Activated T-cell treated with anti-CD3 and anti-CD28 coated beads, Interleukin-2, amount 50 U/mL, for 24 hours (primary cell): ENCODE data around the gene DNAJC1.
"Not testable (repeated sequence)": the region's sequence is repeated elsewhere in the genome, so short reads cannot be mapped to it uniquely, and the experiment has no call there.

Experiments
- DNase-seq: peaks from one replicate; pipeline ENCODE4 v3.0.0-alpha.2; 2020
- H3K27ac Mint-ChIP-seq: 2 replicates; pipeline ENCODE4 v1.8.0; 2020; ENCODE audit warnings: mild to moderate bottlenecking, mixed read lengths
- H3K27me3 Mint-ChIP-seq: 2 replicates; pipeline ENCODE4 v1.8.0; 2020; ENCODE audit warnings: mixed read lengths
- H3K36me3 Mint-ChIP-seq: 2 replicates; pipeline ENCODE4 v1.8.0; 2020; ENCODE audit warnings: low read depth, mixed read lengths
- H3K4me1 Mint-ChIP-seq: 2 replicates; pipeline ENCODE4 v1.8.0; 2020; ENCODE audit warnings: low read depth, mixed read lengths
- H3K4me3 Mint-ChIP-seq: 2 replicates; pipeline ENCODE4 v1.8.0; 2020; ENCODE audit warnings: mild to moderate bottlenecking, moderate library complexity, mixed read lengths
- H3K9me3 Mint-ChIP-seq: 2 replicates; pipeline ENCODE4 v1.8.0; 2020; ENCODE audit warnings: mixed read lengths

Gene DNAJC1

DNA sequence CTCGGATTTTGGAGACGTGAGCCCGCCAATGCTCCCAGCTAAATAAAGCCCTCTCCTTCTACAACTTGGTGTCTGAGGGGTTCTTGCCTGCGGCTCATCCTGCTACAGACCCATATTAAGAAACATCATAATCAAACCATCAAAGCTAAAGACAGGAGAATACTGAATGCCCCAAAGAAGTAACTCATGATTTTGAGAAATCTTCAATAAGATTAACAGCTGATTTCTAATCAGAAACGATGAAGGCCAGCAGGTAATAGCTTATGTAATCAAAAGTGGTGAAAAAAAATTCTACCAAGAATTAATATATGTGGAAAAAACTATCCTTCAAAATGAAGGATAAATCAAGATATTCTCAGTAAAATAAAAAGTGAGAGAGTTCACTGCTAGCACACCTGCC is 130.3 kb downstream of the DNAJC1 start:
- Mint-ChIP-seq H3K9me3 (peaks cover 24% of the 10 kb centered on the region), H3K36me3 (peaks cover 79% of the 10 kb centered on the region), H3K4me3 (no peak overlapping the region)

DNA sequence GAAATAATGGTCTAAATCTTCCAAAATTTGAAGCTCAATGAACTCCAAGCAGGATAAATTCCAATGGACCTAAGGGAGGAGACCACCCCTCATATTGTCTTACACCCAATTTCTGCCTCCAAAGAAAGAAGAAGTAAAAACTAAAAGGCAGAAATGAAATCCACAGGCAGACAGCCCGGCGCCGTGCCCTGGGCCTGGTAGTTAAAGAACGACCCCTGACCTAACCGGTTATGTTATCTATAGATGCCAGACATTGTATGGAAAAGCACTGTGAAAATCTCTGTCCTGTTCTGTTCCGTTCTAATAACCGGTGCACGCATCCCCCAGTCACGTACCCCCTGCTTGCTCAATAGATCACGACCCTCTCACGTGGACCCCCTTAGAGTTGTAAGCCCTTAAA is 130.8 kb downstream of the DNAJC1 start:
- Mint-ChIP-seq H3K9me3 (peaks cover 24% of the 10 kb centered on the region), H3K36me3 (peaks cover 77% of the 10 kb centered on the region)
- not testable (repeated sequence) for H3K27ac Mint-ChIP-seq, H3K27me3 Mint-ChIP-seq, H3K4me3 Mint-ChIP-seq, H3K4me1 Mint-ChIP-seq, DNase-seq

More for the DNA sequence above, 130.3 kb downstream of the DNAJC1 start:
- Mint-ChIP-seq H3K27me3 (no peaks in the 10 kb centered on the region), H3K4me1 (no peaks in the 10 kb centered on the region), H3K27ac (no peak overlapping the region)
- DNase-seq: no peak

DNA sequence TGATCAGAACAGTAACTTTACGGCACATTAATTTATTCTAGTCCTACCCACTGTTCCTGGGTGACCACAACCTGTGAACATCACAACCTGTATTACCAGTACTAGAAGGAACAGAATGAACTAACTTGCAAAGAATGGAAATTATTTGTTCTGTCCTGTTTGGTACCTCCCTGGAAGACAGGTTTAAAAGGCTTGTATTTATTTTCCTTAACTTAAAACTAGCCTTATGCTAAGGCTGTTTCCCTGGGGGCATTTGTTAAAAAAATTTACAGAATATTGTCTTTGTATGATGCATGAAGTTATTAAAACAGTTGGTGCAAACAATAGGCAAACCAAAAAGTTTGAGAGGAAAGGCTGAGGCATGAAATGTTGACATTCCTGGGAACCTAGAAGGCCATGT is 132.7 kb downstream of the DNAJC1 start:
- Mint-ChIP-seq H3K9me3 (peaks cover 34% of the 10 kb centered on the region), H3K36me3 (peaks cover 79% of the 10 kb centered on the region), H3K4me3 (no peak overlapping the region), H3K4me1 (no peaks in the 10 kb centered on the region), H3K27ac (no peak overlapping the region), H3K27me3 (no peaks in the 10 kb centered on the region)
- DNase-seq: no peak

DNA sequence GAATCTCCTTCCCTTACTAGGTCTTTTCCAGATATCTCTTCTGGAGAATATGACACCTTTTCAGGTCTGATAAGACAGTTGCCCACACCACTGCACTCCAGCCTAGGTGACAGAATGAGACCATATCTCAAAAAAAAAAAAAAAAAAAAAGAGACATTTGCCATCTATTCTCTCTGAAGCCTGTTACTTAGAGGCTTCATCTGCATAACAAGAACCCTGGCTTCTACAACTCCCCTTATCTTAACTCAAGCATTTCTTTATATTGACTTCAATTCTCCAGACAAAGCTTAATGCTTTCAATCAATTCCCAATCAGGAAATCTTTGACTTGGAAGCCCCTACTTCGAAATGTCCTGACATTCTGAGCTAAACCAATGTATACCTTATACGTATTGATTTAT is 134.4 kb downstream of the DNAJC1 start:
- H3K27ac Mint-ChIP-seq, H3K4me1 Mint-ChIP-seq, H3K27me3 Mint-ChIP-seq, H3K4me3 Mint-ChIP-seq, DNase-seq: not testable (repeated sequence)
- Mint-ChIP-seq H3K9me3 (peaks cover 29% of the 10 kb centered on the region), H3K36me3 (peaks cover 73% of the 10 kb centered on the region)

DNA sequence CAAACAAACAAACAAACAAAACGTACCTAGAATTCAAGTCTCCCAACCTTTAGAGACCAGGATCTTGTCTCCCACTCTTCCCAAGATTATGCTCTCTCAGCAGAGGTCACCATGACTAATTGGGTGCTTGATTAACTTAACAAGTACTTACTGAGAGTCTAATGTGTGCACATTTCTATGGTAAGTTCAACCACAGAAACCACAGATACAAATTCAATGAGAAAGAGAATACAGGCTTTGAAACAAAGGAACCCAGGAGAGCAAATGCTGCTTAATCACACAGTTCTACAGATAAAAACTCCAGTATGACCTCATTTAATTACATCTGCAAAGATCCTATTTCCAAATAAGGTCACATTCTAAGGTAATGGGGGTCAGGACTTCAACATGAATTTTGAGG is 142.8 kb downstream of the DNAJC1 start:
- Mint-ChIP-seq H3K9me3 (peaks cover 2% of the 10 kb centered on the region), H3K4me3 (no peak overlapping the region), H3K27ac (no peak overlapping the region), H3K36me3 (peaks cover 45% of the 10 kb centered on the region), H3K27me3 (no peaks in the 10 kb centered on the region), H3K4me1 (peaks cover 8% of the 10 kb centered on the region)
- no peak for DNase-seq

DNA sequence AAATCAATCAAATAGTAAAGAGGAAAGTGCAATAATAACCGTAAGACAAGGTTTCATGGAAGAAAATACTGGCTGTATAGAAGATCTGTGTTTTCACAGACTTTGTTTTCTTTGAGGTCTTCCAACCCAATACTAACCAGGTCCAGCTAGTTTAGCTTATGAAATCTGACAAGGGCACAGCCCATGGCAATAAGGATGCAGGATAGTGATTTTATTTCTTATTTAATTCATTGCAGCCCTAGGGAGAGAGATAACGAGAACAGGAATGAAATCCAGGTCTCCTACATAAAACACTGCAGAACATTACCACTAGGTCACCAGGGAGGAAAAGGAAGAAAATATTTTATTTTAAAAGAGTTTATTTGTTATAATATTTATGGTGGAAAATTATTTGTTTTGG is 145.1 kb downstream of the DNAJC1 start:
- peaks cover 8% of the 10 kb centered on the region for H3K4me1 Mint-ChIP-seq
- H3K27ac Mint-ChIP-seq: no peak overlapping the region
- no peak overlapping the region for H3K4me3 Mint-ChIP-seq
- no peaks in the 10 kb centered on the region for H3K27me3 Mint-ChIP-seq
- peaks cover 4% of the 10 kb centered on the region for H3K9me3 Mint-ChIP-seq
- peaks cover 43% of the 10 kb centered on the region for H3K36me3 Mint-ChIP-seq
- DNase-seq: no peak

DNA sequence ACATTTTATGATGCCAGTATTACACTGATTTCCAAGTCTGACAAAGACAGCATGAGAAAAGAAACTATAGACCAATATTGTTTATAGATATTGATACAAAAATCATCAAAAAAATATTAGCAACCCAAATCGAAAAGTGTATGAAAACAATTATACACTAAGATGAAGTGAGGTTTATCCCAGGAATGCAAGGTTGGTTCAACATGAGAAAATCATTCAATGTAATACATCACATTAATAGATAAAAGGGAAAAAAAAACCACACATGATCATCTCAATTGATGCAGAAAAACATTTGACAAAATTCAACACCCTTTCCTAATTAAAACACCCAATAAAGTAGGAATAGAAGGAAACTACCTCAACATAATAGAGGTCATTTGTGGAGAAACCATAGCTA is 153.9 kb downstream of the DNAJC1 start:
- no peak overlapping the region for H3K4me3 Mint-ChIP-seq
- peaks cover 33% of the 10 kb centered on the region for H3K9me3 Mint-ChIP-seq
- no peak for DNase-seq
- no peak overlapping the region for H3K27ac Mint-ChIP-seq
- no peaks in the 10 kb centered on the region for H3K4me1 Mint-ChIP-seq
- H3K27me3 Mint-ChIP-seq: no peaks in the 10 kb centered on the region
- H3K36me3 Mint-ChIP-seq: peaks cover 65% of the 10 kb centered on the region

DNA sequence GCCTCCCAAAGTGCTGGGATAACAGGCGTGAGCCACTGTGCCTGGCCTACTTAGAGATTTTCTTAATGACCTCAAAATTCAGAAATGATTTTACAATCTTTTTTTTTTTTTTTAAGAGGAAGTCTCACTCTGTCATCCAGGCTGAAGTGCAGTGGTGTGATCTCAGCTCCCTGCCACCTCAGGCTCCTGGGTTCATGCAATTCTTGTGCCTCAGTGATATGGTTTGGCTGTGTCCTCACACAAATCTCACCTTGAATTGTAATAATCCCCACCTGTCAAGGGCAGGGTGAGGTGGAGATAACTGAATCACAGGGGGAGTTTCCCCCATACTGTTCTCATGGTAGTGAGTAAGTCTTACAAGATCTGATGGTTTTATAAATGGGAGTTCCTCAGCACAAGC is 159.9 kb downstream of the DNAJC1 start:
- H3K36me3 Mint-ChIP-seq: peaks cover 63% of the 10 kb centered on the region
- H3K9me3 Mint-ChIP-seq: peaks cover 23% of the 10 kb centered on the region
- peak overlapping the region; percentile 55 for H3K27ac Mint-ChIP-seq
- DNase-seq: no peak
- H3K4me1 Mint-ChIP-seq: peaks cover 3% of the 10 kb centered on the region
- H3K27me3 Mint-ChIP-seq: no peaks in the 10 kb centered on the region
- H3K4me3 Mint-ChIP-seq: no peak overlapping the region

DNA sequence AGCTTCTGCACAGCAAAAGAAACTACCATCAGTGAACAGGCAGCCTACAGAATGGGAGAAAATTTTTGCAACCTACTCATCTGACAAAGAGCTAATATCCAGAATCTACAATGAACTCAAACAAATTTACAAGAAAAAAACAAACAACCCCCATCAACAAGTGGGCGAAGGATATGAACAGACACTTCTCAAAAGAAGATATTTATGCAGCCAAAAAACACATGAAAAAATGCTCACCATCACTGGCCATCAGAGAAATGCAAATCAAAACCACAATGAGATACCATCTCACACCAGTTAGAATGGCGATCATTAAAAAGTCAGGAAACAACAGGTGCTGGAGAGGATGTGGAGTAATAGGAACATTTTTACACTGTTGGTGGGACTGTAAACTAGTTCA is 162.3 kb downstream of the DNAJC1 start:
- H3K4me3 Mint-ChIP-seq, H3K27me3 Mint-ChIP-seq: not testable (repeated sequence)
- H3K9me3 Mint-ChIP-seq: peaks cover 16% of the 10 kb centered on the region

DNA sequence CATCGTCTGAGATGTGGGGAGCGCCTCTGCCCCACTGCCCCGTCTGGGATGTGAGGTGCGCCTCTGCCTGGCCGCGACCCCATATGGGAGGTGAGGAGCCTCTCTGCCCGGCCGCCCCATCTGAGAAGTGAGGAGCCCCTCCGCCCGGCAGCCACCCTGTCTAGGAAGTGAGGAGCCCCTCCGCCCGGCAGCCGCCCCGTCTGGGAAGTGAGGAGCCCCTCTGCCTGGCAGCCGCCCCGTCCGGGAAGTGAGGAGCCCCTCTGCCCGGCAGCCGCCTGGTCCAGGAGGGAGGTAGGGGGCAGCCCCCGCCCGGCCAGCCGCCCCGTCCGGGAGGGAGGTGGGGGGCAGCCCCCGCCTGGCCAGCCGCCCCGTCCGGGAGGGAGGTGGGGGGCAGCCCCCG is 166.0 kb downstream of the DNAJC1 start:
- not testable (repeated sequence) for DNase-seq, H3K27me3 Mint-ChIP-seq, H3K27ac Mint-ChIP-seq, H3K4me3 Mint-ChIP-seq, H3K4me1 Mint-ChIP-seq
- Mint-ChIP-seq H3K9me3 (peaks cover 25% of the 10 kb centered on the region), H3K36me3 (peaks cover 72% of the 10 kb centered on the region)

More for the DNA sequence above, 162.3 kb downstream of the DNAJC1 start:
- H3K4me1 Mint-ChIP-seq, DNase-seq, H3K27ac Mint-ChIP-seq: not testable (repeated sequence)
- H3K36me3 Mint-ChIP-seq: peaks cover 57% of the 10 kb centered on the region

DNA sequence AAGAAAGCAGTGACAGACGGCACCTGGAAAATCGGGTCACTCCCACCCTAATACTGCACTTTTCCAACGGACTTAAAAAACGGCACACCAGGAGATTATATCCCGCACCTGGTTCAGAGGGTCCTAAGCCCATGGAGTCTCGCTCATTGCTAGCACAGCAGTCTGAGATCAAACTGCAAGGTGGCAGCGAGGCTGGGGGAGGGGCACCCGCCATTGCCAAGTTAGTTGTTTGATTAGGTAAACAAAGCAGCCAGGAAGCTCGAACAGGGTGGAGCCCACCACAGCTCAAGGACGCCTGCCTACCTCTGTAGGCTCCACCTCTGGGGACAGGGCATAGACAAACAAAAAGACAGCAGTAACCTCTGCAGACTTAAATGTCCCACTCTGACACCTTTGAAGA is 169.0 kb downstream of the DNAJC1 start:
- Mint-ChIP-seq H3K36me3 (peaks cover 83% of the 10 kb centered on the region), H3K9me3 (peaks cover 41% of the 10 kb centered on the region)
- not testable (repeated sequence) for DNase-seq, H3K4me1 Mint-ChIP-seq, H3K27ac Mint-ChIP-seq, H3K4me3 Mint-ChIP-seq, H3K27me3 Mint-ChIP-seq

DNA sequence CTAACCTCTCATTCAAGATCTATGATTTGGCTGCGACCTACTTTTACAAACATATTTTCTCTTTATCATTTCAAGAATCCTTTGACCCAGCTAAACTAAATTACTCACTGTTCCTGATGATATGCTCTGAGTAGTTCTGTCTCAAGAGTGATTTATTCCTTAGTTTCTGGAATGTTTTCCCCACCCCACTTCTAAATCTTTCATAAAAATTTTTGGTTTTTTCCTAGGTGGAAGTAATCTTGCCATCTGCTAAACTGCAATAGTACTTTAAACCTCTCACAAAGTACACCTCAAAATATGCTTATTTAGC is 170.8 kb downstream of the DNAJC1 start:
- H3K27ac Mint-ChIP-seq: no peak overlapping the region

DNA sequence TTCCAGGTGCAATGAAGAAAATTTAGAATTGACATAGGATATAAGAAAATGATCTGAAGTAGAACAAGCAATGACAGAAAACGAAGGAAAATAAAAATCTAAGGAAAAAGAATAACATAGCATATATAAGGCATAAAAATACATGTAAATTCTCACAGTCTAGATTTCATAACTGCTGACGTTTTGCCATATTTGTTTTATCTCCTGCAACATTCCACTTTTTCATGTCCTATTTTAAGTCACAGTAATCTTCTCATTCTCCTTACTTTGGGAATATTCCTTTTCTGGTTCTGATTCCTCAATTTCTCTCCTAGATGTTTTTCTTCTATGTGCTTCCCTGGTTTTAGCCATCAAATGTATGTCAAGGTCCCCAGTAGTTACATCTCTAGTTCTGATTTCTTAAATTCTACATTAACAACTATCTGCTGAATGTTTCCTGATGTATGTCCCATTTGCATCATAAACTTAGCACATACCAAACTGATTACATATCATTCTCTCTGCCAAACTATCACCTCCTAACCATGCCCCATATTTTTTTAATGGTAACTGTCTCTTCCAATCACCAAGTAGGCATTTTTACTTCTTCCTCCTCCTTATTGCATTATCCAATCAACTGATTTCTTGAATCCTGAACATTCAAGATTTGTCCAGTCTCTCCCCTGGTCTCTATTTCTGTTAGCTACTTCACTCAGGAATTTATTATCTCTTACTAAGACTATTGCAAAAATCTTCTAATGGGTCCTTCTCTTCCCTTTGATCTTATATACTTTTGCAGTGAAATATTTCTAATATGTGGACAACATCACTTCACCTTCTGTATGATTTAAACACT is 171.3 kb downstream of the DNAJC1 start:
- Mint-ChIP-seq H3K9me3 (peaks cover 46% of the 10 kb centered on the region), H3K4me1 (no peaks in the 10 kb centered on the region), H3K36me3 (peaks cover 93% of the 10 kb centered on the region), H3K27me3 (no peaks in the 10 kb centered on the region), H3K27ac (no peak overlapping the region), H3K4me3 (no peak overlapping the region)
- DNase-seq: no peak

More for the DNA sequence above, 170.8 kb downstream of the DNAJC1 start:
- peaks cover 89% of the 10 kb centered on the region for H3K36me3 Mint-ChIP-seq
- no peaks in the 10 kb centered on the region for H3K4me1 Mint-ChIP-seq
- no peak overlapping the region for H3K4me3 Mint-ChIP-seq
- DNase-seq: no peak
- no peaks in the 10 kb centered on the region for H3K27me3 Mint-ChIP-seq
- peaks cover 41% of the 10 kb centered on the region for H3K9me3 Mint-ChIP-seq

DNA sequence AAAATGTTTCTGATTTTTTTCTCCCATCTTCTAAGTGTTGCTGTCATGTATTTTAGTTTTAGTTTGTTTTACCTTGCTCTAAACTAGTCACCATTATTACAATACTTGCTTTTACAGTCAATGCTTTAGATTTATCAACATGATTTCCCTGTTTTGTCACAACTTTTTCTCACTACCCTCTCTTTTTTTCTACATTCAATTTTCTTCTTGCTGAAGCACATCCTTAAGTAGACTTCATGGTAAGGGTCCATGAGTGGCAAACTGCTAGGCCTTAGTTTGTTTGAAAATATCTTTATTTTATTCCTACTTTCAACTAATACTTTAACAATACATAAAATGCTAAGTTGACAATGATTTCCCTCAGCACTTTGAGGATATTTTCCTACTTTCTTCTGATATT is 173.5 kb downstream of the DNAJC1 start:
- Mint-ChIP-seq H3K27ac (no peak overlapping the region), H3K4me3 (no peak overlapping the region), H3K9me3 (peaks cover 53% of the 10 kb centered on the region), H3K4me1 (no peaks in the 10 kb centered on the region), H3K27me3 (no peaks in the 10 kb centered on the region), H3K36me3 (peaks cover 93% of the 10 kb centered on the region)
- DNase-seq: no peak

DNA sequence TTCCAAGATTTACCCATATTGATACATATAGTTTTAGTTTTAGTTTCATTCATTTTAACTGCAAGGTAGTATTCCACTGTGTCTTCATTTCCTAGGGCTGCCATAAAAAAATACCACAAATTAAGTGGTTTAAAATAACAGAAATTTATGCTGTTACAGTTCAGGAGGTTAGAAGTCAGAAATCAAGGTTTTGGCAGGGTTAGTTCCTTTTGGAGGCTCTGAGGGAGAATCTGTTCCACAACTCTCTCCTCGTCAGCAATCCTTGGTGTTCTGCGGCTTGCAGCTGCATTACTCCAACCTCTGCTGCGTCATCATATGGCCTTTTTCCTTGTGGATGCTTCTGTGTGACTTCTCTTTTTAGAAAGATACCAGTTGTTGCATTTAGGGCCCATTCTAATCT is 176.2 kb downstream of the DNAJC1 start:
- Mint-ChIP-seq H3K9me3 (peaks cover 49% of the 10 kb centered on the region), H3K27ac (no peak overlapping the region), H3K27me3 (no peaks in the 10 kb centered on the region), H3K36me3 (peaks cover 80% of the 10 kb centered on the region), H3K4me1 (no peaks in the 10 kb centered on the region), H3K4me3 (no peak overlapping the region)
- DNase-seq: no peak

DNA sequence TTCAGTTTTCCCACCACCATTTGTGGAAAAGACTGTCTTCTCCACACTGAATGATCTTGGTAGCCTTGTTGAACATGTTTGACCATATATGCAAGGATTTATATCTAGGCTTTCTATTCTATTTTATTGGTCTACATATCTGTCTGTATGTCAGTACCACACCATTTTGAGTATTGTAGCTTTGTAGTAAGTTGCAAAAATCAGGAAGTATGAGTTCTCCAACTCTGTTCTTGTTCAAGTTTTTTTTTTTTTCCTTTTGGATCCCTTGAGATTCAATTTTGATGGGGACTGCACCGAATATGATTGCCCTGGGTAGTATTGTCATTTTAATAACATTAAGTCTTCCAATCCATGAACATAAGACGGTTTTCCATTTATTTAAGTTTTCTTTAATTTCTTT is 176.8 kb downstream of the DNAJC1 start:
- Mint-ChIP-seq H3K27me3 (no peaks in the 10 kb centered on the region), H3K9me3 (peaks cover 46% of the 10 kb centered on the region)

More for the DNA sequence above, 176.8 kb downstream of the DNAJC1 start:
- H3K27ac Mint-ChIP-seq: no peak overlapping the region
- H3K4me1 Mint-ChIP-seq: no peaks in the 10 kb centered on the region
- H3K36me3 Mint-ChIP-seq: peaks cover 74% of the 10 kb centered on the region
- no peak overlapping the region for H3K4me3 Mint-ChIP-seq
- DNase-seq: no peak
